ENCODE measurements around the gene CLCNKB. TPM values are rescaled to one million over a fixed set of nuclear protein-coding genes. Genes with fewer than 3 reads are reported as not detected.

CLCNKB gene
- total RNA-seq, 4 donors from 2014 or later = 0.39 to 3.1 (median 0.44) TPM; not detected in 1

DNA sequence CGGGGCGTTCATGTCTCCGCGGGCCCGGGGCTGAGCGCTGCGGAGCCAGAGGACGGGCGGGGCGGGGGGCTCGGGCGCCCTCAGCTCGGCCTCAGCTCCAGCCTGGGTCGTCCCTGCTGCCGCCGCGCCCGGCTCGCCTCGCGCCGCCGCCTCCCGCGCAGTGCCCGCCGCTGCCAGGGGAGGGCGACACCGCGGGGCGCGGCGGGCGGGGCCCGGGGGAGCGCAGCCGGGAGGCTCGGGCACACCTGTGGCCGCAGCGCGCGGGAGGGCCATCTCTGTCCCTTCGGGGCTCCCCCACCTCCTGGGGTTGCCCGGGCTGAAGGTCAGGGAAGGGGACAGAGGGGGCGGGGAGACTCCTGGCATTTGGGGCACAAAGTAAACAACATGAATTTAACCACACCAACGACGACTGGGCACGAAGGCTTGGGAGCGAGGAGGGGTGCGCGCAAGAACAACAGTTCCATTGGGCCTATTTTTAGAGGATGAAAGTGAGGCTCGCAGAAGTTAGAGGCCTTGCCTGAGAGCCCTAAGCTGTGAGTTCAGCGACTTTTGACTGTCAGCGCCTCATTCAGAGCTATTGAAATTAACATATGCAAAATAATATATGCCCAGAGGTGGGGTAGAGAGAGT is 30.0 kb downstream of the CLCNKB start, which contains the start of gene FAM131C:
Gene FAM131C, minus strand, starts transcription at position 162 of the 630 bp plus-strand sequence. CDS start 209 bp downstream, outside the sequence.
- TF ChIP-seq, protein P1, sequence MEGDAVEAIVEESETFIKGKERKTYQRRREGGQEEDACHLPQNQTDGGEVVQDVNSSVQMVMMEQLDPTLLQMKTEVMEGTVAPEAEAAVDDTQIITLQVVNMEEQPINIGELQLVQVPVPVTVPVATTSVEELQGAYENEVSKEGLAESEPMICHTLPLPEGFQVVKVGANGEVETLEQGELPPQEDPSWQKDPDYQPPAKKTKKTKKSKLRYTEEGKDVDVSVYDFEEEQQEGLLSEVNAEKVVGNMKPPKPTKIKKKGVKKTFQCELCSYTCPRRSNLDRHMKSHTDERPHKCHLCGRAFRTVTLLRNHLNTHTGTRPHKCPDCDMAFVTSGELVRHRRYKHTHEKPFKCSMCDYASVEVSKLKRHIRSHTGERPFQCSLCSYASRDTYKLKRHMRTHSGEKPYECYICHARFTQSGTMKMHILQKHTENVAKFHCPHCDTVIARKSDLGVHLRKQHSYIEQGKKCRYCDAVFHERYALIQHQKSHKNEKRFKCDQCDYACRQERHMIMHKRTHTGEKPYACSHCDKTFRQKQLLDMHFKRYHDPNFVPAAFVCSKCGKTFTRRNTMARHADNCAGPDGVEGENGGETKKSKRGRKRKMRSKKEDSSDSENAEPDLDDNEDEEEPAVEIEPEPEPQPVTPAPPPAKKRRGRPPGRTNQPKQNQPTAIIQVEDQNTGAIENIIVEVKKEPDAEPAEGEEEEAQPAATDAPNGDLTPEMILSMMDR (IDR thresholded peaks at IDR 0.05) = peak; percentile 20 to 87 (median 76)
- no peak for TF ChIP-seq EP300 (IDR thresholded peaks at IDR 0.05)
- no peak for TF ChIP-seq POLR2A (IDR thresholded peaks at IDR 0.05)
- Histone ChIP-seq H3K4me3 (peak within 1 kb of the TSS; percentile 22 to 52 (median 25)), H3K4me1 (peaks cover 0 to 25% (median 11%) of the 10 kb centered on the region in 4 donors), H3K9me3 (no peaks in the 10 kb centered on the region), H3K36me3 (no peaks in the 10 kb centered on the region), H3K27me3 (peaks cover 0 to 4% of the 10 kb centered on the region in 2 donors), H3K27ac (no peak within 1 kb of the TSS)
- 3 to 4% methylated on average over 16 to 48 of the region's 54 CpGs for WGBS, 2 donors
- DNase-seq (ENCODE audit: low spot score in 2 of 2) = no peak

DNA sequence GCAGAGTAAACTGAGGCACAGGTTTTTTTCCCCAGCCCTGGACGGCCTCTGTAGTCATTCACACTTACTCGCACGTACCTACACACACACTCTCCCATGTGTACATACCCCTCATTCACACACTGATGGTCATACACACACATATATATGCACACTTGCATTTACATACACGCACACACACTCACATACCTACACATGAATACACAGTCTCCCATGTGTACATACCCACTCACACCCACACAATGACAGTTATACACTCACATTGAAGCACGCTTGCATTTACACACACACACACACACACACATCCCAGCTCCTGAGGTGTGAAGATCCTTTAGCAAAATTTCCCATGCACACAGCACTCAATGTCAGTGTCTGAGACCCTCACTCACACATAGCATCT is 30.6 kb downstream of the CLCNKB start:
- Histone ChIP-seq H3K36me3 (no peaks in the 10 kb centered on the region), H3K4me3 (no peak overlapping the region), H3K27ac (no peak overlapping the region), H3K4me1 (peaks cover 0 to 30% (median 13%) of the 10 kb centered on the region in 4 donors), H3K9me3 (no peaks in the 10 kb centered on the region), H3K27me3 (peaks cover 0 to 4% of the 10 kb centered on the region in 2 donors)
- TF ChIP-seq EP300 (IDR thresholded peaks at IDR 0.05) (no peak), POLR2A (IDR thresholded peaks at IDR 0.05) (no peak)
- TF ChIP-seq, protein P1 (IDR thresholded peaks at IDR 0.05) = no peak
- WGBS, 2 donors = 78 to 82% methylated on average over 5 of the region's 5 CpGs
- no peak for DNase-seq (ENCODE audit: low spot score in 2 of 2)

DNA sequence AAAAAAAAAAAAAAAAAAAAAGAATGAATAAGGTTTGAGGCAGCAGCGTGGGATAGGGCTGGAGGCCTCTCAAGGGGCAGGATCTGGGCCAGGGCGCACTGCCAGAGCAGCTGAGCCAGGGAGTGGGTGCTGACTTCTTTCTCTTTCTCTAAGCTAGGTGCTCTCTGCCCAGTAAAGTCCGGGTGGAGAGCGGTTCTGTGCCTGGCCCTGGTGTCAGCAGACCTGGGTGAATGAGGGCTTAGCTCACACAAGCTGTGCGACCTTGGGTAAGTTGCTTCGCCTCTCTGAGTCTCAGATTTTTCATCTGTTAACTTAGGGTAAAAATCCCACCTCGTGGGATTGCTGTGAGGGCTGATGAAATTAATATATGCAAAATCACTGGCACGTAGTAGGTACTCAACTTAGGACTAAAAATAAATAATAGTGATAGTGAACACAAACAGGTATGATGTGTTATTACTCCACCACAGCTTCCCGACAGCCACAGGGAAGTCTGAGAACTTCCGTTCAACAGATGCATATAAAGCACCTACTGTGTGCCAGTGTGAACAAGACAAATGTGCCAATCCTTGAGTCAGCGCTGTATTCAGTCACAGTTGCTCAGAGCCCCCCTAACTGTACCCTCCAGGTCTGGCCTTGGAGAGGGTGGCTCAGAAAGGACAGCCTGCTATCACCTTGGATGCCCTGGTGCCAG is 31.9 kb downstream of the CLCNKB start:
- Histone ChIP-seq H3K27ac (no peak overlapping the region), H3K4me3 (no peak overlapping the region), H3K36me3 (no peaks in the 10 kb centered on the region), H3K9me3 (no peaks in the 10 kb centered on the region), H3K4me1 (peaks cover 0 to 34% (median 13%) of the 10 kb centered on the region in 4 donors), H3K27me3 (peaks cover 0 to 4% of the 10 kb centered on the region in 2 donors)
- TF ChIP-seq, protein P1 (IDR thresholded peaks at IDR 0.05) = no peak
- TF ChIP-seq EP300 (IDR thresholded peaks at IDR 0.05) (no peak), POLR2A (IDR thresholded peaks at IDR 0.05) (no peak)
- DNase-seq (ENCODE audit: low spot score in 2 of 2) = no peak
- WGBS, 2 donors = 61 to 68% methylated on average over 11 of the region's 11 CpGs

DNA sequence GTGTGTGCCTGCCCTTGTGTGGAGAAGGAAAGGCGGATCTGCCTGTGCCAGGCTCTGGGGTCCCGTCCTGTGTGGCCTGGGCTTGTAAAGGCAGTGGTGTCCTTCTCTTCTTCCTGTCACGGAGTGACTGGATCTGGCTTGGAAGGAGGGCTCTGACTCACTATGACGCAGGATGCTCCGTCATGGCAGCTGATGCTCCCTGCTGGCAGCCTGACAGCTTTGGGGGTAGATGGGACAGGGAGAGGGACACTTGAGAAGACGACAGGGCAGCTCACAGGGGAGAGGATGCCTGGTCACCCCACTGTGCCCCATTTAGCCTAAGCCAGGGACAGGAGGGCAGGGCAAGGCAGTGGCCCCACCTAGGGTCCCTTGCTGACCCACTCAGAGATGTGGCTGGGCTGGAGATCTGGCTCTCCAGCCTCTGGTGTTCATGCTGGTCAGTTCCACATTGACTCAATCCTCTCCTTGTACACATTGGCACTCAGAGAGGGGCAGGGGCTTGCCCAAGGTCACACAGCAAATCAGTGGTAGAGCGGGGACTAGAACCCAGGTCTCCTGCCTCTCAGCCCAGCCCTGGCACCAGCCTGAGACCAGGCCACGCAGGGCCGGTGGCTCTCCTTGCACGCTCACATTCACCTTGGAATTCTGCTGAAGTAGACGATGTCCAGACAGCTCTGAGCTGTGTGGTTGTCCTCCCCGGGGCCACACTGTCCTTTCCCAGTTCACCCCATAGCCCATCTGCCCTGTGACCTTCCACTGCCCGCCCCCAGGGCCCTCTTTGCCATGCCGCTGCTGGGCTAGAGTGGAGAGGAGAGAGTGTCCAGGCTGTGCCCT is 32.7 kb downstream of the CLCNKB start:
- Histone ChIP-seq H3K4me1 (peaks cover 0 to 34% (median 13%) of the 10 kb centered on the region in 4 donors), H3K4me3 (no peak overlapping the region), H3K36me3 (no peaks in the 10 kb centered on the region), H3K27me3 (peaks cover 0 to 4% of the 10 kb centered on the region in 2 donors), H3K27ac (no peak overlapping the region), H3K9me3 (no peaks in the 10 kb centered on the region)
- no peak for DNase-seq (ENCODE audit: low spot score in 2 of 2)
- TF ChIP-seq, protein P1 (IDR thresholded peaks at IDR 0.05) = no peak
- TF ChIP-seq EP300 (IDR thresholded peaks at IDR 0.05) = no peak
- TF ChIP-seq POLR2A (IDR thresholded peaks at IDR 0.05) = no peak
- WGBS, 2 donors = 76 to 86% methylated on average over 9 to 14 of the region's 14 CpGs
